Glomerular visceral epithelial cell (primary cell): Measurements from ENCODE around the gene RPS6KA2.

Experiments
- DNase-seq: peaks from one replicate; pipeline ENCODE4 v3.0.0-alpha.2; 2016; ENCODE audit errors: extremely low spot score

Gene RPS6KA2

DNA sequence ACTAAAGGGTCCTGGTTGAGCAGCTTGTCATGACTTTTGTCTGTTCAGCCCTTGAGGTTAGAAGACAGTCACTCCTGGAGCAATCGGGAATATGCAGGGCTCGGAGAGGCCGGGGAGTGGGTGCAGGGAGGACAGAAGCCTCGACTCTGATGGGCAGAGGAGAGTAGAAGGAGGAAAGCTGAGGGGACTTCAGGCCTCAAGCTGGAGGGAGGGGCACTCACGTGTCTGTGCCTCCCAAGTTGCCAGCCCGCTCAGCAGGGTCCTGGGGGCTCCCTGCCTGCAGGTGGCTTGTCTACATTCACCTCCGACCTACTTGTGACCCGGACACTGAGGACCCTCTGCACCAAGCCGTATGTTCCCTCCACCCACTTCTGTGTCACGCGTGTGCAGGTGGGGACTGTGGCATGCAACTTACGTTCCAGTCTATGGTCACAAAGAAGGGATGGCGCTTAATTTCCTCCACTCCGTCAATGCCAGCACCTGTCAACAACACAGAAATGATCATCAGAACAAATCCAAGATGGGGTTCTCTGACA is 157.6 kb downstream of the RPS6KA2 start:
- no peak for DNase-seq

DNA sequence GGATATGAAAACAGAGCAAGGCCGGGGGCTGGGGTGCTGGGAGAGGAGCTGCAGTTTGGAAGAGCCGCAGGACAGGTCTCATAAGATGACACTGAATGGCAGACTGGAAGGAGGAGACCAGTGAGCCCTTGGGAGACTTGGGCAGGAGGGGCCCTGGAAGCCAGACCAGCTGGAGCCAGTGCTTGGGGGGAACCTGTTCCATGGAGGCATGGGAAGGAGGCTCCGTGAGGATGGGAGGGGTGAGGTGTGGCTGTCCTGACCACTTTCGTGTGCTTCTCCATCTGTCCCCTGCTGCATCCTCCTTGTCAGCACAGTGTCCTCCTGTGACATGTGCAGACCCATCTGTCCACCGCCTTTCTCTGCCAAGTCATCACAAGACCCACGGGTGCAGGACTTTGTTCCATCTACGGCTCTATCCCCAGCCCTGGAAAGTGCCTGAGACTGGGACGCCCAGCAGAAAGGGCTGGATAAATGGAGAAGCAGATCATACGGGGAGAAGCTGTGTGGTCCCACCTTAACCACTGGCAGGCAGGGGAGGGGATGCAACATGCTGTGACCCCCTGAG is 159.5 kb downstream of the RPS6KA2 start:
- no peak for DNase-seq

DNA sequence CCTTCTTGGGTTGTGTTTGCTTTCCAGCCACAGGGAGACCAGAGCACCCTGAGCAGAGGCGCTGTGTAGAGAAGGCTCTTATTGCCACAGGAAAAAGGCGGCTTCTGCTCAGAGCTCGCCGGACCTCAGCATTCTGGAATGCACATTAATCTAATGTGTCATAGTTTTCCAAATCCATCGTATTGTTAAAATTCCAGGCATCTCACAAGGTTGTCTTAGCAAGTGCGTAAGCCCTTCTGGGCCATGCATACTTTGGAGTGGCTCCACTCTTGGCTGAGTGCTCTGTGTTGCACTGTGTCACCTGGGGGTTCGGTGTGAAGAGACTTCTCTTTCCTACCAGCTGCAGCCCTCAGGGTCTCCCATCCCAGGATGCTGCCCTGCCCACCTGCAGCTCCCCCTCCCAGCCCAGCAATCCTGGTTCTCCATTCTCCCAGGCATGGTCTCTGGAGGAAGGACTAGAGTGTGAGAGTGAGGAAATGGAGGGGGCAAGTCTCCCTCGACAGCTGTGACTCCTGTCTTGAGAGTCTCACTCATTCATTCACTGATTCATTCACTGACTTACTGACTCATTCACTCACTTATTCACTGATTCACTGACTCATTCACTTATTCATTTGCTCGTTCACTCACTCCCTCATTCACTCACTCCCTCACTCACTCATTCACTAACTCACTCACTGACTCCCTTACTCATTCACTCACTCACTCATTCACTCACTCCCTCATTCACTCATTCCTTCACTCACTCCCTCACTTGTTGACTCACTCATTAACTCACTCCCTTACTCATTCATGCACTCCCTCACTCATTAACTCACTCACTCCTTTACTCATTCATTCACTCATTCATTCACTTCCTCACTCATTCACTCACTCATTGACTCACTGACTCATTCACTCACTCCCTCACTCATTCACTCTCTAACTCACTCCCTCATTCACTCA is 160.6 kb downstream of the RPS6KA2 start:
- peak; percentile 76 for DNase-seq

DNA sequence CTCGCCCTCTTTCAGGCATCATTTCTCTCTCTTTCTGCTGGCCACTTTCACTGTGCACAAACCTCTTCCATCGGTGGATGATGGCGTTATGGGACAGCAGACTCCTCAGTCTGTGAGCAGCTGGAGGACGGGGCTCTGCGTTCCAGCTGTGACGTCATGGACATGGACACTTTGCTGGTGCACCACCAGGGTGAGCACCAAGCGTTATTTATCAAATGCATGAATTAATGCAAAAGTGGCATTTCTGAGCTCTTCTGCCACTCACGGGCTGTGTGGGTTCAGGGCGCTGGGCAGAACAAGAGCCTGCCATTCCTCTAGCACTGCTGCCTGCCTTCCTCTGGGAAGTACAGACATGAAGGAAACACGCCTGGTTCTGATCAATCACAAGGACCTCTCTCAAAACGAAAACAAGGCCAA is 161.4 kb downstream of the RPS6KA2 start:
- no peak for DNase-seq

DNA sequence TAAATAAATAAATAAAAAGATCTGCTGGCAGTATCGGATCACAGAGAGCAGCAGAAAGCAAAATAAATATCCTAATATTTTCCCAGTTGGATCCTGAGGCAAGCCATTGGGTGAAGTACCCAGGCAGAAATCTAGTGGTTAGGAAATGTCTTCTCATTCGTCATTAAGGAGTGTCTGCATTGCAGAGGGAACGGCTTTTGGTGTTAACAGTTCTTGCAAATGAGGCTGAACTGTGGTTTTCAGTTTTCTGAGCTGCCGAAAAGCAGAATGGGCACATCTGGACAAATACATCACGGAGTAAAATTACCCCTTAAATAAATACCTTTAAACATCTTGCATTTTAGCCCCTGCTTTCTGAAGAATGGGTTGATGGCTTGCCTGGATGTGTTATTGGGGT is 162.1 kb downstream of the RPS6KA2 start:
- DNase-seq, result no peak

DNA sequence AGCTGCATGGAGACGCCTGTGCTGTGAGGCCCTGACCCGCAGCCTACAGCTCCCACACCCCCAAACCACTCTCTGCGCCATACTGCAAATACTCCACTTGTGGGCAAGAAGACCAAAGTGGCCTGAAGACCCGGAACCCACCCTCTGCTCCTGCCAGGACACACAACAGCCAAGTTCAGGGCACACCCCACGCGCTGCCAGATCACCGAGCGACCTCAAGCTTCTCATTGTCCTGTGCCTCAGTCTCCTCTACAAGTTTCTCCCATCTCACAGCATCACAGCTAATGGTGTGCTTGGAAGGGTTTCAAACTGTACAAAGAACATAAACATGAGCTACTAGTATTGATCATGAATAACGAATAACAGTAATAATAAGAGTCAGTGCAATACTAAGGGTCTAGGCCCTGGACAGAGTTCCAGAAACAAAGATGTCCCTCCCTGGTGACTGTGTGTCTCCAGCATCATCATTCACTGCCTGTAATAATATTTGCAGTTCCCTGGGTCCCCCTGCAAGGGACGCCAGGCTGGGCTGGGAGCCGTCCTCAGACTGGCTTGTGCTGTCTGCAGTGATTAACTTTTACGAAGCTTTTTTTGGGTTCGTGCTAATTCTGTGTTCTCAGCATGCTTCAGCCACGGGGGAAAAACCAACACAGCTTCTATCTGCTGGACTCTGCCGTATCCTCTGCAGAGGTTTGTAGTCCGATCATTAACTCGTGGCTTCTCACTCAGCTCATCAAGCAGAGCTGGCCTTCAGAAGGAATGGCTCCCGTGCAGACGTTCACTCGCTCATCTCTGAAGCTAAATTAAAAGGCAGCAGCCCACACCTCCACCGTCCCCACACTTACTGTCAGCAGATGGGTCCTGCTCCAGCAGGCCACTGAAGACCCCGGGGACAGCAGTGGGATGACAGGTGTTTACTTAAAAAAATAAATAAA is 162.7 kb downstream of the RPS6KA2 start:
- peak; percentile 12 for DNase-seq

DNA sequence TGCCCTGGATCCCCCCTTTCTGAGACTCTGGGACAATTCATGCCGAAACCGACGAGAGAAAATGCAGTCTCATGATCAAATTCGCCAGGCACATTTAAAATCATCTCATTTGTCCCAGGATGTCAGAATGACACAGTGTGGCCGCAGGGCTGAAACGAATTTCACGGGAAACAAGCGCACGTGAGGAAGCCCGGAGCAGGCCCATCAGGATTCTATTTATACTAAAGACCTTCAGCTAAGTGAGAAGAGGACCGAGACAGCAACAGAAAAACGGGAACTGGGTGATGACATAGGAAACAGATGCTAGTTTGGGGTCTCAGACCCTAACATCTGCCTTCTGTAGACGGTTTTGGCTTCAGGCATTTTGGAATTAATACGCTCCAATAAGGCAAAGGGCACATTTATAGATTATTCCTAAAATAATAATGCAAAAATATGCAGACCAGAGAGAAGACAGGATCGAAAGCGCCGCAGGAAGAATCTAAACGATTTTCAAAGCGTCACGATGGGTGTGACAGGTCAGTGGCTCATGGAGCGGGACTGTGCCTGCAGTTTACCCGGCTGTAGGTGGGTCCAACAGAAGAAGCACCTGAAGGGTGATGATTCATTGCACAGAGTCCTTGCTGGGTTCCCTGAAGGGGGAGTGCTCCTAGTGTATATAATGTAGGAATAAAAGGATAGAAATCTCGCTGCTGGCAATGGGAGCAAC is 163.5 kb downstream of the RPS6KA2 start:
- no peak for DNase-seq

DNA sequence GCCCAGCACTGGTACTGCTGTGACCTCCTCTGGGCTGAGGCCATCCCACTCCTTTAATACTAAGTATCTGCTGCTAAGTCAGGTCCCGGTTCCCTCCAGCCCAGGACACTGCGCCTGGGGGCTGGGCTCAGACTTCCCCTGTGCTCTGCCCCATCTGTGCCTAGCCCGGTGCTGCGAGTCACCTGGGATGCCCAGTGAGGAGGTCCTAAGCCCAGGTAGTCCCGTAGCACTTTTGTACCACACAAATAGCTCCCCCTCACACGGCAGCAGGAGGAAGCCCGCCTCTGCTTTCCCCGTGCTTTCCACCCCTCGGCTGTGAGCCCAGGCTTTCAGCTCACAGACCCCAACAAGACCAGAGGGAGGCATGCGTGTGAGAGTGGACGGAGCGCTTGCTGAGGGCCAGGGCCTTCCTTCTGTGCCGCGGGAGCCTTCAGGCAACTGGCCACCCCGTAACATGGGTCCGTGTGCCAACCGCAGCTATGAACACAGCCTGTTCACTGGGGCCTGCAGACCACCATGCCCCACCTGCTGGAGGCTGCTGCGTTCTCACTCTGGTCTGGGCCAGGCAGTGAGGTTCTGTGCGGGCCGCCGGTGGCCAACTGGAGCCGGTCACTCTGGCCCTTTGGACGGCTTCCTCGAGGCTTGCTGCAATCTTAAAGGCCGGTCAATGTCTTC is 164.5 kb downstream of the RPS6KA2 start:
- DNase-seq, result no peak

DNA sequence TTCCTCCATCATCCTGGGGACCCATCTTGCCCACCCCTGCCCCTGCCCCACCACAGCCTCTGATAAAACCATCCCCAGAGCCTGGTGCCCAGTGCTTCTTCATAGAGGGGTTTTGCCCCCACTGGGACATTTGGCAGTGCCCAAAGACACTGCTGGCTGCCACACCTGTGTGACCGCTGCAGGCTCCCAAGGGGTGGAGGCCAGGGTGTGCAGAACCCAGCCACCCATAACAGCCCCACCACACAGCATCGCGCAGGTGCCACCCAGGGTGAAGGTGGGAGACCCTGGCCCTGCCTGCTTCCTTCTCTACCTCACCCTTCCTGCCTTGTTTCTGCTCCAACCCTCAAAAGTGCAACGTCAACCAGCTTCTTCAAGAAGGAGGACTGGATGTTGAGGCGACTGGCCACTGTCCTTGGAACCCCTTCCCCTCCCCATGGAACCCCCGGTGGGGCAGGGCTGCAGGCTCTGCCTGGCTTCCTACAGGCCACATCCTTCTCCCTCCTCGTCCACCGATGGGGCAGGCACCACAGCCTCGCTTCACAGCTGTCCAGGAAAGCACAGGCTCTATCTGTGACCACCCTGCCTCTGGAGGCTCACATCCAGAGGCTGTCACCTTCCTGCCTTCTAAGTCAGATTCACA is 165.1 kb downstream of the RPS6KA2 start:
- no peak for DNase-seq

DNA sequence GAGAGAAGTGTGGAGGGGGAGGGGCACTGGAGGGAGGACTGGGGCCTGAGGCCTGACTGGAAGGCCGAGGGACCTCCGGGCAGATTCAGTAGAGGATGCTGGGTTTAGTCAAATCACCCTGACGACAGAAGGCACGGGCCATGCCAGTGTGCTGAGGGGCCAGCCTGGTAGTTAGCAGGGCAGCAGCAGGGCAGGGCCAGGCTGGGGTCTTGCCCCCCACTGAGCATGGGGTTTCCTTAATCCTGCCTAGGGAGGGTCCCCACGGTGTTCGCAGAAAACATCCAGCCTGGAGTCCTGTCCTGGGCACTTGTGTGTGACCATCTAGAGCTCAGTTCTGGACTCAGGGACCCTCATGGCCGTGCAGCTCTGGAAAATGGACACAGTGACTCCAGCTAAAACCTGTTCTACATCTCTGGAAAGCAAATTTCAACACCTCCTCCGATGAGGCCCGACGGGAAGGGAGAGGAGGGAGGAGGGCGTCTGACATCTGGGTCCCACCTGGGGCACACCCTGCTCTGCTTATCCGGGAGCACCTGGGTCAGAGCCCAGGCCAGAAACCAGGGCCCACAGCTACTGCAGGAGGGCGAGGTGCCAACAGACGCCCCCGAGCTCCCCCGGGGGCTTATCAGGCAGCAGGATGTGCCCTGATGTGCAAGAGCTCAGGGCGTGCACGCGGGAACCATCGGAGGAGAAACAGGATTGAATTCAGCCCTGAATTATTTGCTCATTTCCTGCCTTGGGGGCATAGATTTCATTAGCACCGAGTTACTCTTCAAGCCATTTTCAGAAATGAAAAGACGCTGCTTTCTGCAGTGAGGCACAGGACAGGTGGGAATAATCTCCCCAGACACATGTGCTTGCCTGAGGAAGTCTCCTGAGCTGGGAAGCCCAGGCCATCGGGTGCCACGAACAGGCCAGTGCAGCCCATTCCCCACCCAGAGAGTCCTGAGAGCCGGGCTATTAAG is 166.3 kb downstream of the RPS6KA2 start:
- no peak for DNase-seq

DNA sequence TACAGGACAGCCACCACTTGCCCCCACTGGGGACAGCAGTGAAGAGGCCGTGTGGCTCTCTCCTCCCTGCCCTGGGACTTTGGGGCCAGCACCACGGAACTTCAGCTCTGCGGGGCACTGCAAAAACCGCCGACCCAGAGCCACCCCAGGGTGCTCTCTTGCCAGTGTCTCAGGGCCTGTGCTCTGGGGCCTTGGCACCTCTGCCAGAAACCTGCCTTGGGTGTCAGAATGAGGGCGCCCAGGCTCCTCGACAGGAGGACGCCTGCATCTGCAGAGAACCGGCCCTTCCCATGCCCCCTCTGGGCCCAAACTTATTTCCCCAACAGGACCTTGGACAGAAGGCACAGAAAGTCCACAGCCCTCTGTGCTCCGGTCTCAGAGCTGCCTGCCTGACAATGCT is 167.1 kb downstream of the RPS6KA2 start:
- DNase-seq, result no peak

DNA sequence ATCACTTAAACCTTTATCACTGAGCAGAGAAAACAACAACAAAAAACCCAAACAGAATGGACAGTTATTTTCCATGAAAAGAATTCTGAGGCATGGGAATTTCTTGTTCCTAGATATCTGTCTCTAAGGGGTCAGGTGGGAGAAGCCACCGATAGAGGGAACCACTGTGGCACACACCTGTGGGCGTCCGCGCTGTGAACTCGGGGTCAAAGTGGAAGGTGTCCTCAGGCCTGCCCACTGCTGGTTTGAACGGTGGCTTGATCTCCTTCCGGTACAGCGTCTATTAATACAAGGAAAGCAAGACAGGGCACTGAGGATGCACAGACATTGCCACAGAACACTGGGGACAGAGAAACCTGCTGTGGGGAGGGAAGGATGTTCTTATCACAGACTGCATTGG is 167.8 kb downstream of the RPS6KA2 start:
- DNase-seq, result no peak

DNA sequence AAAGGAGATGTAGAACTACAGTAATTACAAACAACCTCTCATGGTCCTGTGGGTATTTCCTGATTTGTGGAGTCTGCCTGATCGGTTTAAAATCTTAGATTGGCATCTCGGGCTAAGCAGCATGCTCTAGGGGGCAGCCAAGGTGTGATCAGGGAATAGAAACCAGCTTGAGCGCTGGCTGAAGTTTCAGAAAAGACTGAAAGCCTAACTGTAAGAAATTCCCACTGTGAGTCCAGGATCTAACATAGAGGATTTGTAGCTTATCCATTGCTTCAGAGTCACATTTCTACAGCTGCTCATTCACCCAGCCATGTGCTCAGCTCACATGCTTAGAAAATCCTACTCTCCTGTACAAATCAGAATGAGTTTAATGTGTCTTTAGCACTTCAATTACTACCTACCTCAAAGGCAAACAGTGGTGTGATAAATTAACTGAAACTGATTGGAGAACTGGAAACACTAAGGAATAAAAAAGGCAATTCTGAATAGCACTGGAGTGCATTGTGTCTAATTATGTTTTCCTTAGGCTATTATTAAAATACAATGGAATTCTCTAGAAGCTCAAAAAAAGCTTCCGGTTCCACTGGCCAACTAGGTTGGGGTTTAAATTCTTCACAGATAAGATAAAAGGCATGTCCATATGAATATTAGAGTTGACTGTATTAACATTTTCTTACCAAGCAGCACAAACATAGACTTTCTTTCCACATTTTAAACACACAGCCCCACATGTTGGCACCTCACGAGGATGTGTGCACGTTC is 170.5 kb downstream of the RPS6KA2 start:
- no peak for DNase-seq

DNA sequence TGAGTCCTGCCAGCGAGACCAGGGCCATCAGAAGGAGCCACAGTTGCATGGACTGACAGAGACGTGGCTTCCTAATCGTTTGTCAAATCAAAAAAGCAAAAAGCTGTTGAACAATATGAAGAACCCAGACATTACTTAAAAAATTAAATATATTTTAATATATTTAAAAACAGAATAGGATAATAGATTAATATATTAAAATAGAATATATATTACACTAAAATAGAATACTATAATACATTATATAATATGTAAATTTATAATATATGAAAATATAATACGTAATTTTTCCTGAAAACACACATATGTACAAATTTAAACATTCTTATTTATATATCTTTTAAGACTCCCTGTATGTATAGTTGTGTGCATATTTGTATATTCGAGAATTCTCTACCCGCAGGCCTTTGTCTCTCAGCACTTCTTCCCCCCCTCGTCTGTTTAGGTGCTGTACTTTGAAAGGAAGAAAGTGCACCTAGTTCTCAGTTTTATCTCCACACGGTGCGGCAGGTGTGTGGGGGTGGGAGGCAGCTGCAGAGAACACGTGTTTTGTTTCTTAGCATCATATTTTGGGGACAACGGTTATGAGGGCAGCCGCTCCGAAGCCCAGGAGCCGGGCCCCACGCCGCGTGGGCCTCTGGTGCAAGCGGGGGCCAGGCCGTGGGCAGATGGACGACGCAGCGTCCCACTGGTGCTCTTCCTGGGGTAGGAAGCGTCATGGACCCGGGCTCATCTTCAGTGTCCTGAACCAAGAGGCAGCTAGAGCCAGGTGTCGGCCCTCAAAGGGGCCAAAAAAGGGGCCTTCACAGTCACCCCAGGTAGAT is 172.1 kb downstream of the RPS6KA2 start:
- DNase-seq, result no peak

DNA sequence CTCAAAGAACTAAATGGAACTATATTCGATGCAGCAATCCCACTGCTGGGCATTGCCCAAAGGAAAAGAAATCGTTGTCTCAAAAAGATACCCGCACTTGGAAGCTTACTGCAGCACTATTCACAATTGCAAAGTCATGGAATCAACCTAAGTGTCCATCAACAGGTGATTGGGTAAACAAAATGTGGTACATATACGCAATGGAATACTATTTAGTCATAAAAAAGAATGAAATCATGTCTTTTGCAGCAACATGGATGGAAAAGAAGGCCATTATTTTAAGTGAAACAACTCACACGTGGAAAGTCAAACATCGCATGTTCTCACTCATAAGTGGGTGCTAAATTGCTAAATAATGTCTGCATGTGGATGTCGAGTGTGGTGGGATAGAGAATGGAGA is 173.4 kb downstream of the RPS6KA2 start:
- DNase-seq, result no peak

DNA sequence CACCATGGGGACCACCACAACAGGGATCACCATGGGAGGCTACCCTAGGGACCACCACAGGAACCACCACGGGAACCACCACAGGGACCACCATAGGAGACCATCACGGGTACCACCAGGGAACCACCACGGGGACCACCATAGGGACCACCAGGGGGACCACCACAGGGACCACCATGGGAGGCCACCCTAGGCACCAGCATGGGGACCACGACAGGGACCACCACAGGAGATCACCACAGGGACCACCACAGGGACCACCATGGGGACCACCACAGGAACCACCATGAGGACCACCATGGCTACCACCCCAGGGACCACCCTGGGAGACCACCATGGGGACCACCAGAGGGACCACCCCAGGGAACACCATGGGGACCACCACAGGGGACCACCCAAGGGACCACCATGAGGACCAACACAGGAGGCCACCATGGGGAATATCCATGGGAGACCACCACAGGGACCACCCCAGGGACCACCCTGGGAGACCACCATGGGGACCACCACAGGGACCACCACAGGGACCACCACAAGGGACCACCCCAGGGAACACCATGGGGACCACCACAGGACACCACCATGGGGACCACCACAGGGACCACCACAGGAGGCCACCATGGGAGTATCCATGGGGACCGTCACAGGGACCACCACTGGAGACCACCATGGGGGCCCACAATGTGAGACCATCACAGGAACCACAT is 176.7 kb downstream of the RPS6KA2 start:
- no peak for DNase-seq

DNA sequence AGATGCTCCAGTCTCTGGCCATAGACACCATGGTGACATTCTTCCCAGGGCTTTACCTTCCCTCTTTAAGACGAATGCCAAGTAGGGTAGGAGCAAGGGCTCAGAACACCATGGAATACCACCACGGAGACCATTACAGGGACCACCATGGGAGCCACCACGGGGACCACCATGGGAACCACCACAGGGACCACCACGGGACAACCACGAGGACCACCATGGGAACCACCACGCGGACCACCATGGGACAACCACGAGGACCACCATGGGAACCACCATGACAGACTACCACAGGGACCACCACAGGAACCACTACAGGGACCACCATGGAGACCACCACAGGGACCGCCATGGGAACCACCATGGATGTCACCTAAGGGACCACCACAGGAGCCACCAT is 177.4 kb downstream of the RPS6KA2 start:
- no peak for DNase-seq
